H9 (cell line): ENCODE measurements around the gene EMC8. TPM values are rescaled to one million over a fixed set of nuclear protein-coding genes. Genes with fewer than 3 reads are reported as not detected.
"Not testable (repeated sequence)": the region's sequence is repeated elsewhere in the genome, so short reads cannot be mapped to it uniquely, and the experiment has no call there.

Experiments used
- DNase-seq: peaks from one replicate; pipeline ENCODE4 v3.0.0-alpha.2; 2017
- H2AFZ ChIP-seq: one replicate; pipeline ENCODE4 v1.6.1; 2013; ENCODE audit warnings: mild to moderate bottlenecking, low read length, control low read depth, moderate library complexity
- H2AK5ac ChIP-seq: 2 replicates; pipeline ENCODE4 v1.6.1; 2013; ENCODE audit warnings: low read length, control low read depth, mixed read lengths; ENCODE audit not compliant: insufficient read length
- H2BK120ac ChIP-seq: one replicate; pipeline ENCODE4 v1.6.1; 2013; ENCODE audit warnings: low read depth, mild to moderate bottlenecking, low read length, control low read depth, inconsistent platforms; ENCODE audit not compliant: poor library complexity, severe bottlenecking
- H2BK12ac ChIP-seq: 2 replicates; pipeline ENCODE4 v1.6.1; 2013; ENCODE audit warnings: low read length, control low read depth, mixed read lengths, low read depth; ENCODE audit not compliant: insufficient read length
- H2BK15ac ChIP-seq: 2 replicates; pipeline ENCODE4 v1.6.1; 2013; ENCODE audit warnings: low read depth, low read length, control low read depth
- H2BK20ac ChIP-seq: one replicate; pipeline ENCODE4 v1.6.1; 2013; ENCODE audit warnings: low read depth, mild to moderate bottlenecking, low read length, control low read depth, inconsistent platforms; ENCODE audit not compliant: poor library complexity, severe bottlenecking
- H2BK5ac ChIP-seq: 2 replicates; pipeline ENCODE4 v1.6.1; 2013; ENCODE audit warnings: low read length, control low read depth, mixed read lengths; ENCODE audit not compliant: insufficient read length
- H3K14ac ChIP-seq: 2 replicates; pipeline ENCODE4 v1.6.1; 2013; ENCODE audit warnings: low read length, control low read depth; ENCODE audit not compliant: insufficient read depth
- H3K18ac ChIP-seq: 2 replicates; pipeline ENCODE4 v1.6.1; 2013; ENCODE audit warnings: low read depth, mild to moderate bottlenecking, mixed read lengths, low read length, control low read depth; ENCODE audit not compliant: insufficient read length
- H3K23ac ChIP-seq: 2 replicates; pipeline ENCODE4 v1.6.1; 2013; ENCODE audit warnings: low read length, control low read depth, mixed read lengths, low read depth; ENCODE audit not compliant: insufficient read length
- H3K23me2 ChIP-seq: 2 replicates; pipeline ENCODE4 v1.6.1; 2013; ENCODE audit warnings: low read depth, mild to moderate bottlenecking, mixed read lengths, low read length, control low read depth; ENCODE audit not compliant: insufficient read length, poor library complexity, severe bottlenecking
- H3K27ac ChIP-seq: 2 replicates; pipeline ENCODE4 v1.5.1; 2013; ENCODE audit warnings: low read length, control low read depth, mixed read lengths, low read depth; ENCODE audit not compliant: insufficient read length
- H3K27me3 ChIP-seq: 2 replicates; pipeline ENCODE4 v1.6.1; 2013; ENCODE audit warnings: low read length, control low read depth, inconsistent platforms; ENCODE audit not compliant: insufficient read depth
- H3K4ac ChIP-seq: 2 replicates; pipeline ENCODE4 v1.6.1; 2013; ENCODE audit warnings: low read depth, mild to moderate bottlenecking, control low read depth, inconsistent platforms, low read length, moderate library complexity
- H3K4me1 ChIP-seq: 2 replicates; pipeline ENCODE4 v1.6.1; 2013; ENCODE audit warnings: low read length, control low read depth, inconsistent platforms; ENCODE audit not compliant: insufficient read depth
- H3K4me2 ChIP-seq: 2 replicates; pipeline ENCODE4 v1.6.1; 2013; ENCODE audit warnings: low read length, control low read depth, mixed read lengths; ENCODE audit not compliant: insufficient read length, insufficient read depth
- H3K56ac ChIP-seq: 2 replicates; pipeline ENCODE4 v1.6.1; 2013; ENCODE audit warnings: low read depth, mild to moderate bottlenecking, mixed read lengths, low read length, control low read depth; ENCODE audit not compliant: insufficient read length
- H3K79me1 ChIP-seq: 2 replicates; pipeline ENCODE4 v1.6.1; 2013; ENCODE audit warnings: low read depth, mild to moderate bottlenecking, moderate library complexity, low read length, control low read depth, inconsistent platforms; ENCODE audit not compliant: insufficient read depth, poor library complexity, severe bottlenecking
- H3K79me2 ChIP-seq: 2 replicates; pipeline ENCODE4 v1.6.1; 2013; ENCODE audit warnings: low read length, control low read depth, inconsistent platforms; ENCODE audit not compliant: insufficient read depth
- H3K9ac ChIP-seq: 2 replicates; pipeline ENCODE4 v1.6.1; 2013; ENCODE audit warnings: low read length, control low read depth, mixed read lengths; ENCODE audit not compliant: insufficient read length; ENCODE audit errors: extremely low read depth
- H3K9me3 ChIP-seq: one replicate; pipeline ENCODE4 v1.6.1; 2013; ENCODE audit warnings: low read depth, low read length, inconsistent platforms; ENCODE audit not compliant: control insufficient read depth
- H3T11ph ChIP-seq: one replicate; pipeline ENCODE4 v1.6.1; 2013; ENCODE audit warnings: mild to moderate bottlenecking, low read length, control low read depth, inconsistent platforms
- H4K20me1 ChIP-seq: one replicate; pipeline ENCODE4 v1.6.1; 2013; ENCODE audit not compliant: control insufficient read depth, insufficient read length, insufficient read depth
- H4K5ac ChIP-seq: 2 replicates; pipeline ENCODE4 v1.6.1; 2013; ENCODE audit warnings: low read depth, mild to moderate bottlenecking, mixed read lengths, low read length, control low read depth; ENCODE audit not compliant: insufficient read length
- H4K8ac ChIP-seq: replicated peaks from 2 replicates; pipeline ENCODE4 v1.6.1; 2013; ENCODE audit warnings: low read length, control low read depth, mixed read lengths, low read depth; ENCODE audit not compliant: insufficient read length
- H4K91ac ChIP-seq: 2 replicates; pipeline ENCODE4 v1.6.1; 2013; ENCODE audit warnings: low read depth, mild to moderate bottlenecking, moderate library complexity, mixed read lengths, low read length, control low read depth; ENCODE audit not compliant: insufficient read length
- H3K27ac Mint-ChIP-seq, 3 experiments: 2 replicates in 2 of 3; 3 replicates in 1 of 3; pipeline ENCODE4 v1.8.0; 2020 to 2021; ENCODE audit warnings: mixed read lengths in 3 of 3, mild to moderate bottlenecking in 1 of 3, moderate library complexity in 1 of 3
- H3K27me3 Mint-ChIP-seq: 2 replicates; pipeline ENCODE4 v1.8.0; 2021; ENCODE audit warnings: low read depth, mild to moderate bottlenecking, moderate library complexity, mixed read lengths
- H3K36me3 Mint-ChIP-seq, 3 experiments: 2 replicates in 2 of 3; 3 replicates in 1 of 3; pipeline ENCODE4 v1.8.0; 2020 to 2021; ENCODE audit warnings: low read depth in 3 of 3, mixed read lengths in 3 of 3; ENCODE audit not compliant: insufficient read depth in 1 of 3
- H3K4me1 Mint-ChIP-seq, 2 experiments: 2 replicates each; pipeline ENCODE4 v1.8.0; 2020; ENCODE audit warnings: mixed read lengths in 2 of 2
- H3K4me3 Mint-ChIP-seq, 2 experiments: 2 replicates in 1 of 2; 3 replicates in 1 of 2; pipeline ENCODE4 v1.8.0; 2020 to 2021; ENCODE audit warnings: mild to moderate bottlenecking in 2 of 2, mixed read lengths in 2 of 2, moderate library complexity in 1 of 2
- H3K9me3 Mint-ChIP-seq, 2 experiments: 2 replicates in 1 of 2; 3 replicates in 1 of 2; pipeline ENCODE4 v1.8.0; 2020; ENCODE audit warnings: mild to moderate bottlenecking in 2 of 2, mixed read lengths in 2 of 2, moderate library complexity in 1 of 2
- WGBS: extraction: QIAGEN DNeasy Blood & Tissue Kit; methylation state at CpG from one replicate; pipeline ENCODE4 v1.1.7; 2013; ENCODE audit warnings: missing lambda C conversion rate, low lambda C conversion rate, mixed read lengths; ENCODE audit not compliant: insufficient read length; ENCODE audit errors: extremely low coverage; 5-methylcytosine and 5-hydroxymethylcytosine counted together
- total RNA-seq: library from RNA; stranded (reverse); gene quantifications from 2 replicates; pipeline ENCODE4 v1.2.1, GENCODE V29; 2021

The EMC8 gene
- total RNA-seq, 1 experiment from 2014 or later: 52.3 TPM

GRCh38 chr16:85807340-85807739 is 8.0 kb upstream of the EMC8 start:
- H3K27ac ChIP-seq, H3K4me1 Mint-ChIP-seq, H3K23ac ChIP-seq, H4K91ac ChIP-seq, H3K4me1 ChIP-seq, DNase-seq, H4K20me1 ChIP-seq, H3K23me2 ChIP-seq, H2BK15ac ChIP-seq, H2BK5ac ChIP-seq, H3K27me3 Mint-ChIP-seq, H3K79me1 ChIP-seq, H2AFZ ChIP-seq, H3K9ac ChIP-seq, H3K9me3 ChIP-seq, H4K5ac ChIP-seq, H3K79me2 ChIP-seq, H3K4me3 Mint-ChIP-seq, H3K27me3 ChIP-seq, H2BK12ac ChIP-seq, H4K8ac ChIP-seq, H3K9me3 Mint-ChIP-seq, H3K18ac ChIP-seq, H3K4ac ChIP-seq, H3T11ph ChIP-seq, H3K56ac ChIP-seq, H2BK20ac ChIP-seq, H3K14ac ChIP-seq, H3K4me2 ChIP-seq, H2BK120ac ChIP-seq, H2AK5ac ChIP-seq, H3K27ac Mint-ChIP-seq: not testable (repeated sequence)
- peaks cover 46 to 58% (median 47%) of the 10 kb centered on the region in 3 experiments for H3K36me3 Mint-ChIP-seq
- no CpG with 5 or more reads among the region's 6 CpGs for WGBS
